Measurements from ENCODE around the gene DNAAF5.

The DNAAF5 gene

GRCh38 chr7:683526-684205 is 42.8 kb upstream of the DNAAF5 start:
- no peak overlapping the region for H3K4me3 ChIP-seq
- H3K4me1 ChIP-seq = no peaks in the 10 kb centered on the region
- no peaks in the 10 kb centered on the region for H3K27me3 ChIP-seq
- DNase-seq = peak in 1 of 2 donors; percentile 60
- H3K9me3 ChIP-seq = peaks cover 11 to 29% (median 21%) of the 10 kb centered on the region in 3 donors
- peaks cover 0 to 8% (median 5%) of the 10 kb centered on the region in 3 donors for H3K36me3 ChIP-seq
- no peak overlapping the region for H3K27ac ChIP-seq
- TF ChIP-seq, protein P1, sequence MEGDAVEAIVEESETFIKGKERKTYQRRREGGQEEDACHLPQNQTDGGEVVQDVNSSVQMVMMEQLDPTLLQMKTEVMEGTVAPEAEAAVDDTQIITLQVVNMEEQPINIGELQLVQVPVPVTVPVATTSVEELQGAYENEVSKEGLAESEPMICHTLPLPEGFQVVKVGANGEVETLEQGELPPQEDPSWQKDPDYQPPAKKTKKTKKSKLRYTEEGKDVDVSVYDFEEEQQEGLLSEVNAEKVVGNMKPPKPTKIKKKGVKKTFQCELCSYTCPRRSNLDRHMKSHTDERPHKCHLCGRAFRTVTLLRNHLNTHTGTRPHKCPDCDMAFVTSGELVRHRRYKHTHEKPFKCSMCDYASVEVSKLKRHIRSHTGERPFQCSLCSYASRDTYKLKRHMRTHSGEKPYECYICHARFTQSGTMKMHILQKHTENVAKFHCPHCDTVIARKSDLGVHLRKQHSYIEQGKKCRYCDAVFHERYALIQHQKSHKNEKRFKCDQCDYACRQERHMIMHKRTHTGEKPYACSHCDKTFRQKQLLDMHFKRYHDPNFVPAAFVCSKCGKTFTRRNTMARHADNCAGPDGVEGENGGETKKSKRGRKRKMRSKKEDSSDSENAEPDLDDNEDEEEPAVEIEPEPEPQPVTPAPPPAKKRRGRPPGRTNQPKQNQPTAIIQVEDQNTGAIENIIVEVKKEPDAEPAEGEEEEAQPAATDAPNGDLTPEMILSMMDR (IDR thresholded peaks at IDR 0.05) = no peak
- intact Hi-C loops (cut with DNase I; ENCODE audit: low total_unique reads) = no loop called here

- TF ChIP-seq, protein P1 (IDR thresholded peaks at IDR 0.05) = no peak
- no peaks in the 10 kb centered on the region for H3K27me3 ChIP-seq
- peak in 1 of 2 donors; percentile 16 for DNase-seq
- intact Hi-C loops (cut with DNase I; ENCODE audit: low total_unique reads) = no loop called here
- peaks cover 11 to 36% (median 26%) of the 10 kb centered on the region in 3 donors for H3K9me3 ChIP-seq
- H3K4me3 ChIP-seq = no peak overlapping the region
- H3K36me3 ChIP-seq = peaks cover 0 to 8% (median 5%) of the 10 kb centered on the region in 3 donors
- H3K4me1 ChIP-seq = no peaks in the 10 kb centered on the region
- no peak overlapping the region for H3K27ac ChIP-seq
Observed at GRCh38 chr7:684416-684815, 42.1 kb upstream of the DNAAF5 start.

GRCh38 chr7:685540-685939 is 41.0 kb upstream of the DNAAF5 start:
- intact Hi-C loops (cut with DNase I; ENCODE audit: low total_unique reads) = no loop called here
- H3K4me1 ChIP-seq = no peaks in the 10 kb centered on the region
- peaks cover 11 to 37% (median 26%) of the 10 kb centered on the region in 3 donors for H3K9me3 ChIP-seq
- DNase-seq = no peak
- H3K4me3 ChIP-seq = no peak overlapping the region
- H3K27me3 ChIP-seq = no peaks in the 10 kb centered on the region
- H3K36me3 ChIP-seq = peaks cover 0 to 7% (median 5%) of the 10 kb centered on the region in 3 donors
- no peak overlapping the region for H3K27ac ChIP-seq
- TF ChIP-seq, protein P1 (IDR thresholded peaks at IDR 0.05) = no peak

- DNase-seq = peak in 1 of 2 donors; percentile 35
- Histone ChIP-seq H3K36me3 (peaks cover 0 to 11% (median 5%) of the 10 kb centered on the region in 3 donors), H3K27me3 (no peaks in the 10 kb centered on the region), H3K9me3 (peaks cover 11 to 33% (median 22%) of the 10 kb centered on the region in 3 donors), H3K4me3 (no peak overlapping the region), H3K27ac (no peak overlapping the region), H3K4me1 (no peaks in the 10 kb centered on the region)
- TF ChIP-seq, protein P1 (IDR thresholded peaks at IDR 0.05) = no peak
- intact Hi-C loops (cut with DNase I; ENCODE audit: low total_unique reads) = no loop called here
Observed at GRCh38 chr7:690478-691360, 35.8 kb upstream of the DNAAF5 start.

DNA sequence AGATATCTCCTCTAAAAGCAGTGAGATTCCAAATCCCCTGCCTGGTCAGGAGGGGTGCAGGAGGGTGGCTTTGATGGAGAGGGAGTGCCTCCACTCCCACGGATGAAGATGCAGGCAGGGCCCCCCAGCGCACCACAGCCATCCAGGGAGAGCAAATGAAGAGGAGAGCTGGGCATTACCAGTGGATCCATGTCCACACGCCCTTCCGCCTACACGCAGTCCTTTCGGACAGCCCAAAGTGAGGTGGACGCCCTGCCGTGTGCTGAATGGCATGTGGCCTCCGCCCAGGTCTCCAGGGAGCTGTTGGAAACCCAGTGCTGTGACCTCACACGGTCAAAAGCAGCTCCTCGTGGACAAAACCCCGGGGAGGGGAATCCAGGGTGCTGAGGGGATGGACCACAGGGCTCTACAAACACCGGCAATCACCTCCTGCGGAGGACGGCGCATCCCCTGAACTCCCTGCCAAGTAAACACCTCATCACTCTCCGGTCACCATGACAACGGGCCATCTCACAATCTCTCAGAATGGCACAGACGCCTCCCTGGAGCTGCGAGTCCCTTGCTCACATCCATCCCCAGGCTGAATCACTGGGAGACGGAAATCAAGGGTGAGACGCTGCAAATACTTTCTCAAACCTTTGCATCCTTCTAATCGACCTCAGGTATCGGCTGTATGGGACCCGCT is 35.0 kb upstream of the DNAAF5 start:
- intact Hi-C loops (cut with DNase I; ENCODE audit: low total_unique reads) = no loop called here
- TF ChIP-seq, protein P1 (IDR thresholded peaks at IDR 0.05) = no peak
- Histone ChIP-seq H3K4me1 (no peaks in the 10 kb centered on the region), H3K27me3 (no peaks in the 10 kb centered on the region), H3K9me3 (peaks cover 7 to 25% (median 19%) of the 10 kb centered on the region in 3 donors), H3K27ac (no peak overlapping the region), H3K36me3 (peaks cover 0 to 11% (median 5%) of the 10 kb centered on the region in 3 donors), H3K4me3 (no peak overlapping the region)
- peak in 1 of 2 donors; percentile 48 for DNase-seq
